GM18870 (cell line): ENCODE data around the gene RRM2.

ENCODE experiments used
- ATAC-seq: cut with Tn5 transposase; IDR thresholded peaks from one replicate; pipeline ENCODE4 v1.9.1; 2021; ENCODE audit warnings: moderate library complexity; ENCODE audit not compliant: unreplicated experiment

Gene RRM2

GRCh38 chr2:10148268-10148667, 25.7 kb downstream of the RRM2 start:
- no peak for ATAC-seq

GRCh38 chr2:10149635-10150034, 27.1 kb downstream of the RRM2 start:
- ATAC-seq, result no peak

- ATAC-seq, result no peak
Measured at GRCh38 chr2:10150436-10150835, 27.9 kb downstream of the RRM2 start.

GRCh38 chr2:10151462-10151861, 28.9 kb downstream of the RRM2 start:
- ATAC-seq, result no peak

- ATAC-seq, result no peak
Measured at GRCh38 chr2:10157293-10157692, 34.8 kb downstream of the RRM2 start.

DNA sequence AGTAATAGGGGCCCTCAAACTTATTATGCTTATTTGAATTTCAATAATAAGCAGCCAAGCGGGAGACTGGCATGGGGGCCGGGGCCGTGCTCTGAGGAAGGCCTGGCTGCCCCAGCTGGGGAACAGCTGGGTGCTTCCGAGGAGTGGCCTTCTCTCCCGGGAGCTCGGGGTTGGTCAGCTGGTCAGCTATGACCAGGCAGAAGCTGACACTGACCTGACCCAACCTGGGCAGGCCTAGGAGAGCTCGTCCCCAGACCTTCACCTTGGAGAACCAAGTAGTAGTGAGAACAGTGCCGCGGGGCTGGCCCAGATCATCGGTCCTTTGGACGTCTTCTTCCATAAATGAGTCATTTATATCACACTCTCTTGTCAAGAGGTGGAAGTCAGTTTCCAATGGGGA, 36.1 kb downstream of the RRM2 start:
- no peak for ATAC-seq

DNA sequence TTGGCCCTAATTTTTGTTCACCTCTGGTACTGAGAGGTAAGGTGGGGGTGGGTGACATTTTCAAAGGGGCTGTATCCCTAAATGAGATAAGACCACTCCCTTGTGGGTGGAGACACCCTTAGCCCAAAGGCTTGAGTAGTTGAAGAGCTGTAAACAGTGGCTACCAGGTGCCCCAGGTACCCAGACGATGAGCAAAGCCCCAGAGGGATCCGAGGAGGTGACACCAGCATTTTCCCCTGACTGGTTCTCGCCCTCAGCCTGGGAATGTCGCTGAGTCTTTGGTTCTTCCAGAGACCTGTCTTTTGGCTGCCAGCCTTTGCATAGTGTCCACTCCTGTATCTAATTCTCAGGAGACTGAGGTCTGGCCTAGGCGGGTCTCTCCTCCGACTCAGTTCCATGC, 36.5 kb downstream of the RRM2 start:
- ATAC-seq, result no peak

DNA sequence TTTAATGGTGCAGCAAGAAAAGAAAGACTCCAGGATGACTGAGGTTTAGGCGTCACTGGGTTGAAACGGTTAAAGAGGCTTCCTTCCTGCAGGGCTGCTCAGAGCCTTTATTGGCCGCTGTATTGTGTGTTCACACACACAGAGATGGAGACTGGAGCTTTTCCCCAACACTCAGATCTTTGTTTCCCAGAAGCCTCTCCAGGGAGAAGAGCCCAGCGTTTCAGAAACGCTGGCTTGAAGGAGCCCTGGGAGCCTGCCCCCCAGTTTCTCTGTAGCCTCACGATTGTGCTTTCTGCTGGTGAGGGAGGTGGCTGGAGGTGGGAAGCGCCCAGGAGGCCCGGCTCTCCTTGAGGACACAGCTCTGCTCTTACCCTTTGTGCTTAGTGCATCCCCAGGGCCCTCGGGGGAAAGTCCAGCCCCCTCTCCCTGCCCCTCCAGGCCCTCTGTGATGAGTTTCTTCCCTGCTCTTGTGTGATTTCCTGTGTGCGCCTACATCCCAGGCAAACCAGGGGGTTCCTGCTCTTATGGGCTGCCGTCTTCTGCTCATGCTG, 37.1 kb downstream of the RRM2 start:
- no peak for ATAC-seq

GRCh38 chr2:10160203-10160955, 37.8 kb downstream of the RRM2 start:
- no peak for ATAC-seq

DNA sequence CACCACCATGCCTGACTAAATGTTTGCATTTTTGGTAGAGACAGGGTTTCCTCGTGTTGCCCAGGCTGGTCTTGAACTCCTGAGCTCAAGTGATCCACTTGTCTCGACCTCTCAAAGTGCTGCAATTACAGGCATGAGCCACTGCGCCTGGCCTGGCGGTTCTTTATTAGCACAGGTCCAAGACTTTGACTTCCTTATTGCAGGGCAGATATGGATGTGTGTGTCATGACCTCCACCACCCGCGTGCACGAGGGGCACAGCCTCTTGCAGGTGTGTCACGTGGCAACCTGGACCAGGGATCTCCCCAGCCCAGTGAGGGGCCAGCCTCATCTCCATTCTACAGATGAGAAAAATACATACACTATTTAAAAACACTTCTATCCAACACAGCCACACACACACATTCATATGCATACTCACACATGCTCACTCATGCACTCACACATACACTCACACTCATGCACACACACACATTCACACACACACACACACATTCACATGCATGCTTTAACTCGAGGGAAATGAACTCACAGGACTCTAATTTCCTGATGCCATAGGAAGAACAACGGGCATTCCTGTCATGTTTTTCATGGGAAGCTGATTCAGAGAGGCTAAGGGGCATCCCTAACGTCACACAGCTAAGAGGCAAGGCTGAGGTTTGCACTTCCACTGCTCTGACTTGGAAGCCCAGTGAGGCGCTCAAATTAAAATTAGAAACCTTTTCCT, 38.8 kb downstream of the RRM2 start:
- ATAC-seq, result no peak

- ATAC-seq, result no peak
Measured at GRCh38 chr2:10161961-10162441, 39.5 kb downstream of the RRM2 start.

GRCh38 chr2:10162586-10163497, 40.3 kb downstream of the RRM2 start:
- ATAC-seq, result no peak

DNA sequence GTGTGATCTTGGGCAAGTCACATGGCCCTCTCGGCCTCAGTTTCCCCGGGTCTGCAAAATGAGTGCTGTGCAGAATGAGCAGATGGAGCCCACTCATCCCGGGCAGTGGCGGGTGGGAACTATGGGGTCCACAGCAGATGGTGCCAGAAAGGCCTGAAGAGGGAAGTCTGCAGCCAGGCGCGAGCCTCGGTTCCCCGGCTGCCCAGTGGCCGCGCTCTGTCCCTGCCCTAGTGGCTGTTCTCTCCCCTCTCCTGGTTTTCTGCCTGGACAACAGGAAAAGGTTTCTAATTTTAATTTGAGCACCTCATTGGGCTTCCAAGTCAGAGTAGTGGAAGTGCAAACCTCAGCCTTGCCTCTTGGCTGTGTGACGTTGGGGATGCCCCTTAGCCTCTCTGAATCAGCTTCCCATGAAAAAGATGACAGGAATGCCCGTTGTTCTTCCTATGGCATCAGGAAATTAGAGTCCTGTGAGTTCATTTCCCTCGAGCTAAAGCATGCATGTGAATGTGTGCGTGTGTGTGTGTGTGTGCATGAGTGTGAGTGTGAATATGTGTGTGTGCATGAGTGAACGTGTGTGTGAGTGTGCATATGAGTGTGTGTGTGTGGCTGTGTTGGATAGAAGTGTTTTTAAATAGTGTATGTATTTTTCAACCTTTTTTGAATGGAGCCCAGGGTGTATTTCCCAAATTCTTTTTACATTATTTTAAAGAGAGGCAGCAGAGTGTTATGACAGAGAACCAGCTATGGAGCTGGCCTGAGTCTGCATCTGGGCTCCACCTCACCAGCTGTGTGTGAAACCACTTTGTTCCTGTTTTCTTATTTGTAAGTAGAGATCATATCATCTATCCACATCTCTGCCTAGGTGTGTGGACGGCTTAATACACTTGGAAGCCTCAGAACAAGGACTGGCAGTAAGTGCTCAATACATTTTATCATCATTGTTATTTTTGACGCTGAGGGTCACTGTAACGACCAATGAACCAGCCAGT, 41.3 kb downstream of the RRM2 start:
- ATAC-seq, result no peak

DNA sequence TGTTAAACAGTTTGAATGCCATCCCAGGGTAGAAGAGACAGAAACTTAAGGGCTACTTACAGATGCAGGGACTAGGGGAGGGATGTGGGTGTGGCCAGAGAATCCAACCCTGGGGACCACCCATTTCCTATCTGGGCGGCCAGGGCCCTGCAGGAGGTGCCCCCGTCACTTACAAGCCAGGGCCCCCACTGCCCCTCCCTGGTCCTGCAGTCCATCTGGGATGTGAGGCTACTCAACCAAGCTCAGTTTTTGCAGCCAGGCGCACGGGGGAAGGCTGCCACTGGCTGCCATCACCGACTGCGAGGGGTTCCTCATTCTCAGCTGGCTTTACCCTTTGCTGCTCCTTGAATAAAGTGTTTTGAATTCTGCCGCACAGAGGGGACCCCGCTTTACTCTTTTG, 42.1 kb downstream of the RRM2 start:
- ATAC-seq, result no peak

DNA sequence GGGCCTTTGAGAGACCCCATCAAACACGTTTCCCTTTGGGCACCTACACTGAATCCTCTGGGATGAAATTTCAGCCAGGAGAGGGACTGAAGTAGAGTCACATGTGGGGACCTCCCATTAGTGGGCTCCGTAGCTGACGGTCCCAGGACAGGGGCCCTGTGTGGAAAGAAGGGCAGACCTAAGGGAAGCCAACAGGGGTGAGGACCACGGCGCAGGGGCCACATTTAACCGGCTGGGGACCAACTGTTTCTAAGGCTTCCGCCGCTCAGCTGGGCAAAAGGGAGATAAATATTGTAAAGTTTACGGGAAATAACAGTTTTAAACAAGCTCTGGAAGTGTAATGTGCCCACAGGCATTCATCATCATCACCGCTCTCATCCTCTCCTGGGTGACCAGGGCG, 42.7 kb downstream of the RRM2 start:
- no peak for ATAC-seq

- ATAC-seq, result no peak
Measured at GRCh38 chr2:10165861-10166675, 43.5 kb downstream of the RRM2 start.

- no peak for ATAC-seq
Measured at GRCh38 chr2:10166676-10167292, 44.2 kb downstream of the RRM2 start.

DNA sequence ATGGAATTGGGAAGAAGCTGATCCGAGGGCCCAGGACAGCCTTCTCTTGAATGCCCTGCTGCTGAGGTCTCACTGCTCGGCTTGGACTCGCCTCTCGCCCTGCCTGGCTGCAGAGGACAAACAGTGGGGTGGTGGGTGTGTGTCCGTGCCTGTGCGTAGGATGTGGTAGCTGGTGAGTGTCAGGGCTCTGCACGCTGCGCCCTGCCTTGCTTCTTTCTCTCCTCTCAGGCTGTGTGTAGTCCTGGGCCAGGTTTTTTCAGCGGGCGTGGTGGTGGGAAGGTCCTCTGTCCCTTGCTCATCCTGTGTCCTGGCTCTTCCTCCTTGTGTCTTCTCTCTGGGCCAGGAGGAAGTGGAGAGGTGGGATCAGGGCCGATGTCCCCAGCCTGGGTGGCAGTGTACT, 44.8 kb downstream of the RRM2 start:
- no peak for ATAC-seq

GRCh38 chr2:10168221-10168620, 45.7 kb downstream of the RRM2 start:
- ATAC-seq, result no peak
